ENCODE measurements around the gene BANP. TPM values are rescaled to one million over a fixed set of nuclear protein-coding genes. Genes with fewer than 3 reads are reported as not detected.

BANP gene
- total and polyA plus RNA-seq, 2 donors from 2014 or later: 12.4 to 26.3 TPM

- Histone ChIP-seq H3K27me3 (ENCODE audit: control insufficient read depth, insufficient read depth, low read length) (no peaks in the 10 kb centered on the region), H3K9me3 (ENCODE audit: control insufficient read depth in 2 of 3, insufficient read depth in 1 of 3, low read length in 3 of 3) (no peaks in the 10 kb centered on the region), H3K36me3 (ENCODE audit: control insufficient read depth in 2 of 3, insufficient read depth in 3 of 3, low read length in 3 of 3) (no peaks in the 10 kb centered on the region), H3K9ac (ENCODE audit: low read length in 3 of 3) (no peak overlapping the region), H3K4me1 (ENCODE audit: control insufficient read depth in 2 of 3, insufficient read depth in 2 of 3, low read depth in 1 of 3, low read length in 3 of 3) (peaks cover 0 to under 1% (median 0%) of the 10 kb centered on the region in 3 donors), H3K27ac (ENCODE audit: low read depth in 2 of 2, low read length in 2 of 2) (no peak overlapping the region), H3K4me3 (ENCODE audit: low read length in 3 of 3) (no peak overlapping the region)
- no peak for TF ChIP-seq CTCF (IDR thresholded peaks at IDR 0.05; ENCODE audit: borderline replicate concordance, extremely low read depth, insufficient read depth)
- FAIRE-seq (no peak), DNase-seq (peak in 2 of 5 donors; percentile 21 to 58)
- intact Hi-C loops (cut with DNase I): no loop called here
Measured at GRCh38 chr16:87939562-87940423, 11.4 kb upstream of the BANP start.

GRCh38 chr16:87942680-87943079, 8.6 kb upstream of the BANP start:
- H3K27me3 ChIP-seq (ENCODE audit: control insufficient read depth, insufficient read depth, low read length): no peaks in the 10 kb centered on the region
- H3K36me3 ChIP-seq (ENCODE audit: control insufficient read depth in 2 of 3, insufficient read depth in 3 of 3, low read length in 3 of 3): no peaks in the 10 kb centered on the region
- H3K9ac ChIP-seq (ENCODE audit: low read length in 3 of 3): no peak overlapping the region
- DNase-seq (no peak), FAIRE-seq (no peak)
- H3K4me1 ChIP-seq (ENCODE audit: control insufficient read depth in 2 of 3, insufficient read depth in 2 of 3, low read depth in 1 of 3, low read length in 3 of 3): peaks cover 0 to 6% (median 2%) of the 10 kb centered on the region in 3 donors
- H3K27ac ChIP-seq (ENCODE audit: low read depth in 2 of 2, low read length in 2 of 2): no peak overlapping the region
- no peak overlapping the region for H3K4me3 ChIP-seq (ENCODE audit: low read length in 3 of 3)
- intact Hi-C loops (cut with DNase I): no loop called here
- H3K9me3 ChIP-seq (ENCODE audit: control insufficient read depth in 2 of 3, insufficient read depth in 1 of 3, low read length in 3 of 3): no peaks in the 10 kb centered on the region
- no peak for TF ChIP-seq CTCF (IDR thresholded peaks at IDR 0.05; ENCODE audit: borderline replicate concordance, extremely low read depth, insufficient read depth)

GRCh38 chr16:87945351-87946042, 5.7 kb upstream of the BANP start:
- no peak for TF ChIP-seq CTCF (IDR thresholded peaks at IDR 0.05; ENCODE audit: borderline replicate concordance, extremely low read depth, insufficient read depth)
- intact Hi-C loops (cut with DNase I): no loop called here
- no peaks in the 10 kb centered on the region for H3K36me3 ChIP-seq (ENCODE audit: control insufficient read depth in 2 of 3, insufficient read depth in 3 of 3, low read length in 3 of 3)
- no peaks in the 10 kb centered on the region for H3K27me3 ChIP-seq (ENCODE audit: control insufficient read depth, insufficient read depth, low read length)
- peak overlapping the region in 2 of 3 donors; percentile 43 to 81 for H3K9ac ChIP-seq (ENCODE audit: low read length in 3 of 3)
- H3K9me3 ChIP-seq (ENCODE audit: control insufficient read depth in 2 of 3, insufficient read depth in 1 of 3, low read length in 3 of 3): no peaks in the 10 kb centered on the region
- peak overlapping the region; percentile 43 for H3K27ac ChIP-seq (ENCODE audit: low read depth in 2 of 2, low read length in 2 of 2)
- peaks cover 0 to 13% (median 9%) of the 10 kb centered on the region in 3 donors for H3K4me1 ChIP-seq (ENCODE audit: control insufficient read depth in 2 of 3, insufficient read depth in 2 of 3, low read depth in 1 of 3, low read length in 3 of 3)
- DNase-seq: peak; percentile 92 to 95 (median 94)
- no peak for FAIRE-seq
- peak overlapping the region; percentile 49 to 69 (median 59) for H3K4me3 ChIP-seq (ENCODE audit: low read length in 3 of 3)

Data from kidney (tissue), 14 donors.